HepG2 (cell line): ENCODE measurements around the gene SLC1A4. TPM values are rescaled to one million over a fixed set of nuclear protein-coding genes. Genes with fewer than 3 reads are reported as not detected.

ENCODE experiments used
- ATAC-seq: fragments of 200-7000 bp; cut with Tn5 transposase; 3 replicates; pipeline ENCODE4 v1.9.1; 2020; ENCODE audit warnings: mild to moderate bottlenecking, moderate library complexity
- BruUV-seq: library from RNA; stranded (reverse); fragments of 400-500 nt; replicated peaks from 2 replicates; lab custom pipeline; 2021; lab: Mats Ljungman, UMichigan
- CTCF ChIA-PET: fragments of 300-600 bp; formaldehyde crosslinking; extraction: SDS; loops from one replicate; lab custom pipeline; 2021; ENCODE audit warnings: low total read pairs, inconsistent platforms, low intra/inter-chr PET ratio; lab: Yijun Ruan, JAX
- POLR2A ChIA-PET: fragments of 350-600 bp; sonication (Branson Sonifier 250); formaldehyde crosslinking; loops from one replicate; lab custom pipeline; 2020; ENCODE audit warnings: antibody characterized with exemption, inconsistent platforms; lab: Yijun Ruan, JAX
- DNase-seq: peaks from one replicate; pipeline ENCODE4 v3.0.0-alpha.2; 2015; ENCODE audit warnings: low spot score
- FAIRE-seq: peaks from 3 replicates; lab custom pipeline; 2011; peaks lifted over from hg19 to GRCh38; lab: Jason Lieb, UNC
- H2AFZ ChIP-seq: one replicate; pipeline ENCODE4 v1.6.1; 2011; ENCODE audit warnings: low read length, inconsistent platforms
- H3K27ac ChIP-seq: fragments of 300-600 bp; 3 replicates; pipeline ENCODE4 v1.8.0; 2011; ENCODE audit warnings: mixed run types, mild to moderate bottlenecking, mixed read lengths, low read length, inconsistent platforms; ENCODE audit not compliant: insufficient read depth; ENCODE audit errors: extremely low read length
- H3K27me3 ChIP-seq, 2 experiments: fragments of 200-600 bp in 1 of 2; 2 replicates in 1 of 2; 3 replicates in 1 of 2; pipeline versions ENCODE4 v1.6.0 to v1.8.0; 2011; ENCODE audit warnings: low read length in 2 of 2, mild to moderate bottlenecking in 2 of 2, moderate library complexity in 2 of 2, inconsistent platforms in 1 of 2; ENCODE audit not compliant: insufficient read depth in 2 of 2, control insufficient read depth in 1 of 2
- H3K36me3 ChIP-seq, 2 experiments: fragments of 200-600 bp in 1 of 2; replicated peaks in 1 of 2; 2 replicates in 1 of 2; 3 replicates in 1 of 2; pipeline versions ENCODE4 v1.5.1 to v1.8.0; 2011; ENCODE audit warnings: low read length in 2 of 2, inconsistent platforms in 1 of 2; ENCODE audit not compliant: insufficient read depth in 2 of 2, control insufficient read depth in 1 of 2
- H3K4me1 ChIP-seq: 2 replicates; pipeline ENCODE4 v1.5.1; 2012; ENCODE audit warnings: low read length, inconsistent platforms; ENCODE audit not compliant: insufficient read depth
- H3K4me2 ChIP-seq: 2 replicates; pipeline ENCODE4 v1.6.0; 2011; ENCODE audit warnings: low read depth, low read length, inconsistent platforms
- H3K4me3 ChIP-seq, 3 experiments: fragments of 200-600 bp in 1 of 3; sonication (generic), shearing (Covaris generic) in 1 of 3; replicated peaks in 1 of 3; 2 replicates each; pipeline ENCODE4 v1.5.1; 2011 to 2016; ENCODE audit warnings: low read length in 3 of 3, inconsistent platforms in 2 of 3, low read depth in 2 of 3, mild to moderate bottlenecking in 2 of 3, control low read depth in 1 of 3, mixed read lengths in 1 of 3; ENCODE audit not compliant: insufficient read depth in 1 of 3
- H3K79me2 ChIP-seq: one replicate; pipeline ENCODE4 v1.6.1; 2011; ENCODE audit warnings: low read length, inconsistent platforms; ENCODE audit not compliant: insufficient read depth
- H3K9ac ChIP-seq: 2 replicates; pipeline ENCODE4 v1.6.0; 2011; ENCODE audit warnings: mild to moderate bottlenecking, low read depth, low read length, inconsistent platforms; ENCODE audit not compliant: insufficient read depth
- H3K9me3 ChIP-seq: 2 replicates; pipeline ENCODE4 v1.5.1; 2012; ENCODE audit warnings: mild to moderate bottlenecking, low read length
- H4K20me1 ChIP-seq: 2 replicates; pipeline ENCODE4 v1.6.0; 2011; ENCODE audit warnings: inconsistent platforms, mild to moderate bottlenecking, low read length, moderate library complexity; ENCODE audit not compliant: insufficient read depth
- ELF4 ChIP-seq: sonication (generic); formaldehyde crosslinking; IDR thresholded peaks from 2 replicates; pipeline ENCODE4 v1.5.0; 2020; ENCODE audit warnings: missing genetic modification reagents, mild to moderate bottlenecking, moderate library complexity, borderline replicate concordance
- RBM39 ChIP-seq: fragments of 200-400 bp; formaldehyde crosslinking; IDR thresholded peaks from one replicate; pipeline ENCODE4 v1.6.1; 2018; ENCODE audit warnings: antibody characterized with exemption, mild to moderate bottlenecking, low read depth, low read length; ENCODE audit not compliant: poor library complexity, severe bottlenecking
- SUZ12 ChIP-seq: fragments of 150-350 bp; IDR thresholded peaks from 2 replicates; pipeline ENCODE4 v1.6.1; 2014; ENCODE audit warnings: low read depth, low read length
- ZNF280D ChIP-seq: sonication (generic); formaldehyde crosslinking; IDR thresholded peaks from 2 replicates; pipeline ENCODE4 v1.5.1; 2020; ENCODE audit warnings: mild to moderate bottlenecking, missing genetic modification reagents
- ZNF704 ChIP-seq: sonication (generic); formaldehyde crosslinking; IDR thresholded peaks from 2 replicates; pipeline ENCODE4 v1.8.1; 2023; ENCODE audit warnings: mild to moderate bottlenecking, inconsistent platforms, moderate library complexity, missing genetic modification reagents, borderline replicate concordance
- ZSCAN12 ChIP-seq: sonication (generic); formaldehyde crosslinking; IDR thresholded peaks from 2 replicates; pipeline ENCODE4 v1.9.0; 2021; ENCODE audit warnings: mild to moderate bottlenecking, missing genetic modification reagents
- WGBS: methylation state at CpG from one replicate; pipeline ENCODE4 v1.1.6; 2017; ENCODE audit warnings: low lambda C conversion rate; 5-methylcytosine and 5-hydroxymethylcytosine counted together
- in situ Hi-C: cut with HindIII; loops from 2 replicates; pipeline ENCODE4 v1.10.0; 2017; ENCODE audit warnings: low pct_unique_long_range_greater_than_20kb; ENCODE audit not compliant: extremely low pct_ligation_motif_present
- intact Hi-C: fragments of 100-400 bp; cut with micrococcal nuclease; formaldehyde crosslinking; loops from one replicate; pipeline ENCODE4 v1.10.0; 2022; ENCODE audit not compliant: unreplicated experiment
- polyA plus RNA-seq, 8 experiments: library from polyadenylated mRNA; depleted of rRNA in 3 of 8; stranded (reverse) in 7 of 8; unstranded in 1 of 8; fragments of >200 nt; fragmentation: Illumina TruSeq in 4 of 8; extraction: Trizol in 4 of 8; gene quantifications; 2 replicates each; pipeline versions ENCODE4 v1.2.1 to v1.2.3, GENCODE V29; 2011 to 2016; ENCODE audit warnings: low read depth in 4 of 8, missing spikeins in 1 of 8, mixed read lengths in 1 of 8; ENCODE audit not compliant: insufficient read depth in 1 of 8
- total RNA-seq, 5 experiments: library from RNA; depleted of rRNA; stranded (reverse); fragments of >200 nt; fragmentation: Illumina TruSeq; extraction: Trizol; gene quantifications; 2 replicates each; pipeline ENCODE4 v1.2.3, GENCODE V29; 2016; ENCODE audit warnings: low read depth in 1 of 5

Gene SLC1A4
- total and polyA plus RNA-seq, 2 of the 13 experiments (the other 11 are each of a cell fraction or from before 2014, with no cell fraction given) = 21.0 to 39.6 TPM

GRCh38 chr2:65019010-65019409, 29.8 kb downstream of the SLC1A4 start:
- ATAC-seq (no peak), DNase-seq (no peak), FAIRE-seq (no peak)
- TF ChIP-seq SUZ12 = no peak
- no peak for TF ChIP-seq ZSCAN12
- TF ChIP-seq ZNF280D = no peak
- no peak for TF ChIP-seq ELF4 (CRISPR knock-in tag)
- TF ChIP-seq RBM39 = no peak
- TF ChIP-seq ZNF704 = no peak
- intact Hi-C loops (no loop called here), in situ Hi-C loops (no loop called here)
- no peaks in the 10 kb centered on the region for H3K27me3 ChIP-seq
- H3K9me3 ChIP-seq = no peaks in the 10 kb centered on the region
- no TSS peak for BruUV-seq
- no peak overlapping the region for H2AFZ ChIP-seq
- no peak overlapping the region for H3K4me3 ChIP-seq
- no peak overlapping the region for H3K4me2 ChIP-seq
- ChIA-PET POLR2A (no interaction called here), CTCF (no interaction called here)
- peaks cover 36 to 93% of the 10 kb centered on the region in 2 experiments for H3K36me3 ChIP-seq
- H3K27ac ChIP-seq = no peak overlapping the region
- no peaks in the 10 kb centered on the region for H4K20me1 ChIP-seq
- WGBS = 81% methylated on average over 1 of the region's 1 CpG
- H3K79me2 ChIP-seq = no peaks in the 10 kb centered on the region
- no peak overlapping the region for H3K9ac ChIP-seq
- H3K4me1 ChIP-seq = no peaks in the 10 kb centered on the region
